MM.1S (cell line): Measurements from ENCODE around the gene TMOD4.
A peak's percentile ranks its signal among the peaks of the same experiment; 100 is the strongest.

Source experiments
- EZH2phosphoT487 ChIP-seq: fragments of 300-600 bp; sonication (generic); IDR thresholded peaks from 2 replicates; pipeline ENCODE4 v1.6.1; 2018; ENCODE audit warnings: antibody characterized with exemption, low read length
- TF ChIP-seq, protein P1 (sequence below): fragments of 300-600 bp; sonication (generic); IDR thresholded peaks from 2 replicates; pipeline ENCODE4 v1.5.1; 2016; ENCODE audit warnings: antibody characterized with exemption, low read length, mixed read lengths

DNA sequence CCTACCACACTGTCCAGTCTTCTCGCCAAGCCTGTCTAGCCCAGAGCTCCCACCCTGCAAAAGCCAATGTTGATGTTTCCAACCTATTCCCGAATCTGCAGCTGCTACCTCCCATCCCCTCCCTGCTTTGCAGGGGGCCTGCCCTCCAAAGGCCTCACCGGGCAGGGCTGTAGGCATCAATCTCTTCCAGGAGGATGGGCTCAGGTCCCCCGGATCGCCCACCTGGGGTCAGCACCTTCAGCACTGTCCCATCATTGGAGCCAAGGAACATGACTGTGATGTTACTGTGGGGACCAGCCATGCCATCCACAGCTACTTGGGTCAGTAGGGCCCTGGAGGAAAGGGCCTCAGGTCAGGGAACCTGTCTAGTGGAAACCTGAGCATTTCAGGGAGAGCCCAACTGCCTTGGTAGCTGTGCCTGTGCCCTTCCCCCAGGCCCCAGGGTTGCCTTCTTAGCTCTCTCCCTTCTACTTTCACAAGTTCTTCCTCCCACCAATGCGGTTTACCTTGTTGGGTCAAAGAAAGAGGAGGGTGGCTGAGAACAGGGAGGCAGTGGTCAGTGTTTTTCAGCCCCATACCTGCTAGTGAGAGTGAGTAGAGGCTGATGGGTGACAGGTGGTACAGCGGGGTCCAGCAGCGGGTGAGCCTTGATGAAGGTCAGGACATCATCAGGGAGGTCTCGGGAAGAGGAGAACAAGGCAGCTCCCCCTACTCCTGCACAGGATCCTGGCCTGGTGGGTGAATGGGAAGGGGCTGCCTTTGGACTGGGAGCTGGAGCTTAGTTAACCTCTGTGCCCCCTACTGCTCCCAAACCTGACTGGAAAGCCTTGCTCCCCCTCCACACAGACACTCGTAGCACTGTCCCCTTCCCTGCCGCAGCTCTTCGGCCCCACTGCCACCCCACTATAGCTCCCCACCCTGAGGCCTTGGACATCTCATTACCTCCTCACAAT is 40.1 kb downstream of the TMOD4 start:
- TF ChIP-seq, protein P1, sequence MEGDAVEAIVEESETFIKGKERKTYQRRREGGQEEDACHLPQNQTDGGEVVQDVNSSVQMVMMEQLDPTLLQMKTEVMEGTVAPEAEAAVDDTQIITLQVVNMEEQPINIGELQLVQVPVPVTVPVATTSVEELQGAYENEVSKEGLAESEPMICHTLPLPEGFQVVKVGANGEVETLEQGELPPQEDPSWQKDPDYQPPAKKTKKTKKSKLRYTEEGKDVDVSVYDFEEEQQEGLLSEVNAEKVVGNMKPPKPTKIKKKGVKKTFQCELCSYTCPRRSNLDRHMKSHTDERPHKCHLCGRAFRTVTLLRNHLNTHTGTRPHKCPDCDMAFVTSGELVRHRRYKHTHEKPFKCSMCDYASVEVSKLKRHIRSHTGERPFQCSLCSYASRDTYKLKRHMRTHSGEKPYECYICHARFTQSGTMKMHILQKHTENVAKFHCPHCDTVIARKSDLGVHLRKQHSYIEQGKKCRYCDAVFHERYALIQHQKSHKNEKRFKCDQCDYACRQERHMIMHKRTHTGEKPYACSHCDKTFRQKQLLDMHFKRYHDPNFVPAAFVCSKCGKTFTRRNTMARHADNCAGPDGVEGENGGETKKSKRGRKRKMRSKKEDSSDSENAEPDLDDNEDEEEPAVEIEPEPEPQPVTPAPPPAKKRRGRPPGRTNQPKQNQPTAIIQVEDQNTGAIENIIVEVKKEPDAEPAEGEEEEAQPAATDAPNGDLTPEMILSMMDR, result peak; percentile 41
- TF ChIP-seq EZH2phosphoT487, result no peak
